Activated CD4-positive, alpha-beta T cell treated with anti-CD3 and anti-CD28 coated beads, Interleukin-2, Interleukin-6, amounts not matched to agents 100 ng/mL and 50 ng/mL, durations not matched to agents 16 hours and 8 hours (primary cell): ENCODE data around the gene TESPA1.
A peak's percentile ranks its signal among the peaks of the same experiment; 100 is the strongest.
"Not testable (repeated sequence)": the region's sequence is repeated elsewhere in the genome, so short reads cannot be mapped to it uniquely, and the experiment has no call there.

Experiments
- DNase-seq: peaks from one replicate; pipeline ENCODE4 v3.0.0-alpha.2; 2020

Gene TESPA1, protein sequence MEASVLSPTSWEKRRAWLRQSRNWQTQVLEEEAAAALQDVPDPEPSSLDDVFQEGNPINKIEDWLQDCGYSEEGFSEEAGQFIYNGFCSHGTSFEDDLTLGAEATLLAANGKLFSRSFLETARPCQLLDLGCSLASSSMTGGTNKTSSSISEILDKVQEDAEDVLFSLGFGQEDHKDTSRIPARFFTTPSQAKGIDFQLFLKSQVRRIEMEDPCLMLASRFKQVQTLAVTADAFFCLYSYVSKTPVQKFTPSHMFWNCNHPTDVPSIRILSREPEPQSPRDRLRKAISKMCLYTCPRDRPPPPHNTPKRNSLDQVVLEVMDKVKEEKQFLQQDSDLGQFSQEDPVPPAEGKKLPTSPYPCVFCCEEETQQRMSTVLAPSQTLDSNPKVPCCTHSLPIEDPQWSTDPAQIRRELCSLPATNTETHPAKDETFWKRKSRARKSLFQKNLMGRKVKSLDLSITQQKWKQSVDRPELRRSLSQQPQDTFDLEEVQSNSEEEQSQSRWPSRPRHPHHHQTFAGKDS

DNA sequence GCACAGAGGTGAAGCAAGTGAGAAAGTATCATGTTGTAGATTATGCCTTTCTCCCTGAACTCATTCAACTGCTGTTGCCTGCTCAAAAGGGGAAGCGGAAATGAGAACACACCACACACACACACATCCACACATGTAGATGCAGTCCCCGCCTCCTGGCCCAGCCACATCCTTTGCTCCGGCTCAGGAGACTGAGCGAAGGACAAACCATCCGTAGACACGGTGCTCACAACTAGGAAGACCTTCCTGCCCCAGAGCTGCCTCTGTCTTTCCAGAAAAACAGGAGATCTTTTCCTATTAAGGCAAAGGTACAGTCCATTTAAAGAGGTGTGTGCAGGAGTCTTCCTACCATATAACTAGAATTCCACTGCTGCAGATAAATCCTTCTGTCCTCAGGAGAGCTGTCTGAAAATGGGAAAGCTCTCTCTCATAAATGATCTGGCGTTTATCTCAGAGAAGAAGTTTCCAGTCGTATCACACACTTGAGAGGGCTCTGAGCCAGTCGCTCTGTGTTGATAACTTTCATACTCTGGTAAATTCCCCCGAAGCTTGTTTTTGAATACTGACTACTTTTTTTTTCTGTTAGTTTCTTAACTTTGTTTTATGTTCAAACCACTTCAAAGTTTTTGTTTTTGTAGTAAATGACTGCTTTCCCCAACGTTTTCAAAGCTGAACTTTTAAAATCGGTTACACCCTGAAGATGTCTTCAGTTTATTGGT lies at the start of gene TESPA1:
TESPA1 (minus strand) TSS at position 105 of the 719 bp plus-strand sequence. CDS start 10,200 bp downstream, outside the sequence.
- peak; percentile 93 for DNase-seq

DNA sequence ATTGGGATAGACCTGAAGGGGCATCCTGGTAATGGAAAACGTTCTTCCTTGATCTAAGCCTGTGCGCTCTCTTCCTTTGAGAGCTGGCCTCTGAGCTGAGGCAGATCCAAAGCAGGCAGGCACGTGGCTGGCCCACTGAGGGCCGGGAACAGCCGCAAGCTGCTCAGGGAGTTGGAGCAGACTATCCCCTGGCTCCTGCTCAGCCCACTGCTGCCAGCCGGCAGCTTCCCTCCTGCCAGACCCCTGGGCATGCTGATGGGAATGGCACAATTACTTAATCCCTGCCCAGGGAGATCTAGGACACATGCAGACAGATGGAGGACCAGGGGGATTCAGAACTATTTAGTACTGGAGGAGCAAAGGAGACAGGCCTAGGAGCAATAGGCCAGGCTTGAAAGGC lies 49.7 kb upstream of the TESPA1 start:
- no peak for DNase-seq

- DNase-seq, result no peak
Measured at GRCh38 chr12:55025508-55025907, 40.9 kb upstream of the TESPA1 start.

GRCh38 chr12:55024575-55024974 lies 40.0 kb upstream of the TESPA1 start:
- DNase-seq, result no peak

DNA sequence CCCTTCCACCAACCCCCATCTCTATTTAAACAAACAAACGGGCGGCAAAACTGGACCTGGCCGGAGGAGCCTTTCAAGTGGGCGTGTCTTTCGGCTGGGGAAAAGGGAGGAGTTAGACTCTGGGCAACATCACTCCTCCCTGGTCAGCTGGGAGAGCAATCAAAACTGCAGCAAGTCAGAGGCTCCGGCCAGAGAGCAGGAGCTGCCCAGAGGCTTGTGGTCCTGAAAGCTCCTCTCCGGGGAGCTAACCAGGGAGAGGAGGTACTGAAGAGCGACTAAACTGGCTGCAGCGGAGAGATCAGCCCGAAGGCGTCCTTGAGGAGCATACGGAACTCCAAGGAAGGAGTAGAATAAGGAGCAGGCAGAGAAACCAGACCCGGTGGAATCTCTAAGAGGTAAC lies 35.2 kb upstream of the TESPA1 start, which contains the start of gene NEUROD4:
NEUROD4 (plus strand) TSS at position 191 of the 400 bp plus-strand sequence. CDS start 6,466 bp downstream, outside the sequence.
- DNase-seq, result no peak

DNA sequence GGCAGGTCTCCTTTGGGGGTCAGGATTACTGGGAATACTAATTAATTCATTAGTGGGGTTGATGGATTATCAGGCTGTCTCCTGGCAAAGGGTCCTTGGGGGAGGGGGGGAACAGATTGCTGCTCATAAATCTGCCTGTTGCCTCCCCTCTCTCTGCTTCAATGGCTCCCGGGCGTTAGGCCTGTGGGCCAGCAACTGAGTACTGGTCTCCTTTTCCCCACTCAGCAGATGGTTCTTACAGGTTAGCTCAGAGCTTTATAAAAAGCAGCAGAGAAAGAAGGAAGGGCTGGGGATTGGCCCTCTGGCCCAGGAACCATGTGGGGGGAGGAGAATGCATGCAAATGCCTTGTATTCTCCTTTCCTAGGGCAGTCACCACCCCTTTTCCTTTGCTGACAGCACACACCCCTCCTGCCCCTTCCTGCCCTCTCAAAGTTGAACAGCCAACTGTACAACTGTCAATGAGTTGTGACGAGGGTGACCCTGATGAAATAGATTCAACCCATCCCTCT lies 32.9 kb upstream of the TESPA1 start:
- DNase-seq, result no peak

DNA sequence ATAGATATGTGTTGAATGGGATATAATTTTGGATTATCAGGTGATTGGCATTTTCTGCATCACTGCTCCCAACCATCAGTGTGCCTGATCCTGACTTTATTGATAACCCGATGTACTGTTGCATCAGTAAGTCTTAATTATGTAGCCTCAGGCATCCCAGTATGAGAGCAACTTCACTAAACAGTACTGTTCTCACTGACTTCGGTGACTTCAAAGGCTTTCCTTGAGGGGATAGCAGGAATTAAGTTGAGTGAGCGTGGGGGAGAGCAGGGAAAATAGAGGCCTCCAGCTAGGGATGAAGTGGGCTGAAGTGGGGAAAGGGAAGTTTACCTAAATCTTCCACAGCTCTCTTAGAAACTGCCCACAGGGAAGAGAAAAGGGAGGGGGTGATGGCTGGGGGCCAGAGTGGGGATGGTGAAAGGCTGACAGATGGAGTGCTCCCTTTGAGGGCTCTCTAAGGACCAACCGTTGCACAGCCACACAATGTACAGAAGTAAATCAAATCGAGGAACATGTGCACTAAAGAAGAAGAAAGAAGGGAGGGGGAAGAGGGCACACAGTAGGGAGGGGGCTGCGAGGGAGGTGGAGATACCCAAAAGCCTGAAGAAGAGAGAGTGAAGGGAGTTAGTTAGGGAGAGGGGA lies 24.5 kb upstream of the TESPA1 start:
- no peak for DNase-seq

DNA sequence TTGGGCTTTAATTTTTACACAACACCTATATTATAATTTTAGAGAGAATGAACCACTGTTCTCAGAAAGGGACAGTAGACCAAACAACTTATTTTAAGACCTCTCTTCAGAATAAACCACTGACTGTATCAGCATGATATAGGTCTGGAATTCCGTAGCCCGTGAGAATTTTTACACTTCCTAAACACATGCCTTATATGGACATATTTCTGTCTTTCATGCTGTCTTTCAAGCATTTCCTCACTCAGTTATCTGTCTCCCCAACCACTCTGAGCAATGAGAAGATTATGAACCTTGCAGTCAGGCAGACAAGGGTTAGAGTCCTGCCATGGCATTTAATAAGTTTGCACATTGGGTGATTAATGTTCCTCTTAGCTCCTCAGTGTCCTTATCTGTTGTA lies 17.8 kb upstream of the TESPA1 start:
- DNase-seq, result no peak

DNA sequence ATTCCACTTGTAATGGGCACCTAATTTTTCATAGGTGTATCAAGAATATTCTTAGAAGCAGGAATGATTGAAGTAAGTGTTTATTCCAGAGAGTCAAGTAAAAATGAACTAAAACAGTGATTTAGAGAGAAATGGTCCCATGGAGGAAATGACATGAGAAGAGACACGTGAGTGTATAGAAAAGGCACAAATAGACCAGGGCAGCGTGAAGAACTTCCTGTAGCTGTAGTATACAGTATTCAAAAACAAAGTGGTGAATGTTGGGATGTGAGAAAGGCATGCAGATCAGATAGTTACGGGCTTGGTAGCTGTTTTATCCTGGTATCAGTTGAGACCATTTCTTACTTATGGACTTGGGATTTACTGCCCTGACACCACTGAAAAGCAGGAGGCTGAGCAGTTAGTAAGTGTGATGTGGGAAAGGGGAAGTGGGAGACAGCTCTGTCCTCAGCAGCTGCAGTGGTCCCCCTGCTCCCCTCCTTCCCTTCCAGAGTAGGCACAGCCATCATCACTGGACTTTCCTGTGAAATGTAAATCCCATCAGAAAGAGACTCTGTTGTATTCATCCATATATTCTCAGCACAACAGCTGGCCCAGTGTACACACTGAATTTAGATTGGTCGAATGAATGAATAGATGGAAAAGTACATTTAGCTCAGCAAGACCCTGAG lies 16.8 kb upstream of the TESPA1 start:
- DNase-seq, result no peak

DNA sequence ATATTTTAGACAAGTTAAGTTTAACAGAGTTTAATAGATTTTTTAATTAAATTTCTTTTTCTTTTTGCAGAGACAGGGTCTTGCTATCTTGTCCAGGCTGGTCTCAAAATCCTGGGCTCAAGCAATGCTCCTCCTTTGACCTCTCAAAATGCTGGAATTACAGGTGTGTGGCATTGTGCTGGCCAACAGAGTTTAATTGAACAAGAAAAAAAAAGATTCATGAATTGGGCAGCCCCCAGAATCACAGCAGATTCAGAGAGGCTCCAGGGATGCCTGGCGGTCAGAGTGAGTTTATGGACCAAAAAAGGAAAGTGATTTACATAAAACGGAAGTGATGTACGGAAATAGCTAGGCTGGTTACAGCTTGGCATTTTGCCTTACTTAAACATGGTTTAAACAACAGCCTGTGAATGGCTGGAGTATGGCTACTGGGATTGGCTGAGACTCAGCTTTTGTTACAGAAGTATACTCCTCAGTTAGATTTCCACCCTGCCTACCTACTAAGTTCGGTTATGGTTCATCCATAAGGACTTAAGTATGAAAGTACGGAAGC lies 14.5 kb upstream of the TESPA1 start:
- DNase-seq, result no peak

DNA sequence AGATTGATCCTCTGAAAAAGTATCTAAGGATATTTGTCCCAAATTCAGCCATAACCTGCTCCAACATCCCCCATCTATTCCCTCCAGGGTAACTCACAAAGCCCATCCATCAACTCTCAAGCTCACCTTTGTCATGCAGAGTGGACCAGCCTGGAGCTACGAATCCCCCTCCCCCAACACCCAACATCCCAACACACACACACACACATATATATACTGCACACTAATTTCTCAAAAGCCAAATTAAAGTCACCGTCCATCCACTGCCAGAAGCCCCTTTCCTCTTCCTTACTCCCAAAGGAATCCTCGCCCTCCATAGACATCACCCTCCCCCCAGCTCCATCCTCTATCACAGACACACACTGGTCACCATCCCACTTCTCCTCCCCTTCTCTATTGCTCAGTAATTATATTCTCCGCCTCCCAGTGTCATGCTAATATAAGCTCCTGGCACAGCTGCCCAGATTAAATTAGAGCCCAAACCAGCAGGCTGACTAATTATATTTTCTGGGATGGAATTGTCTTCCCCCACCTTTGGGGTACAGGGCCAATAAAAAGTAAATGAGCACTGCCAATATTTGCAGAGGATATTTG lies 13.5 kb upstream of the TESPA1 start:
- no peak for DNase-seq

DNA sequence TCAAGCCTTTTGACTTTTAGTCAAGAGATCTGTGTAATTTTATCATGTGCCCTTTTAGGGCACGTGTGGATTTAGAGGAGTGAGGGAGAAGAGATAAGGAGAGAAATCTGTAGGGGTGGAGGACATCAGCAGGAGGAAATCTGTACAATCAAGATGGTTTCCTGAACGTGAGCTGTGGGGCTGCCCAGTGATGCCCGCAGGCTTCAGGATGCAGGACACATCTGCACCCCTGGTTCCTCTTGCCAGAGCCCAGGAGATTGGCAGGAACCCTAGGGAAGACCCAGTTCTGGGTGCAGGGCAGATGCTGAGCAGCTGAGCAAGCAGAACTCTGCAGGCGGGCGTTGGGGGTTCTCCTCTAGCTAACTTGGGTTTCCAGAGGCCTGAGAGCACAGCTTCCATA lies 11.6 kb upstream of the TESPA1 start:
- no peak for DNase-seq

DNA sequence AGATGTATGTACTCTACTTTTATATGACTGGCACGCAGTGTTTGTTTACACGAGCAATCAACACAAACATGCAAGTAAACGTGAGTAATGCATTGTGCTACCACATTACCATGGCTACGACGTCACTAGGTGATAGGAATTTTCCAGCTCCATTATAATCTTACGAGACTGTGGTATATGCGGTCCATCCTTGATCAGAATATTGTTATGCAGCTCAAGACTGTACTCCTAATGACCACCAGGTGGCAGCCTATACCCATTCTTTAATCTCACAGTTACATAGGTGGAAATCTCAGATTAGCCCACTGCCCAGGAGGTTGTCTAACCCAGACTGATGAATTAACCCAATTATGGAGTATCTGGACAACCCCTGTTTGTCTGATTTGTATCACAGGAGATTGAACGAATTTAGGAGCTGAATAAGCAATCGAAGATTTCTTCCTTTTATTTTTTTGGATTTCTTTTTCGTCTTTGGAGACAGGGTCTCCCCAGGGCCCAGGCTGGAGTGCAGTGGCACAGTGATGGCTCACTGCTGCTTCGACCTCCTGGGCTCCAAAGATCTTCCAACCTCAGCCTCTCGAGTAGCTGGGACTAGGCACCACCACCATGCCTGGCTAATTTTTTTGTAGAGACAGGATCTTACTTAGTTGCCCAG lies 8.7 kb upstream of the TESPA1 start:
- peak; percentile 76 for DNase-seq

GRCh38 chr12:54991991-54992375 lies 7.4 kb upstream of the TESPA1 start:
- DNase-seq, result peak; percentile 38

GRCh38 chr12:54991161-54991990 lies 6.8 kb upstream of the TESPA1 start:
- peak; percentile 68 for DNase-seq

GRCh38 chr12:54989829-54990228 lies 5.3 kb upstream of the TESPA1 start:
- DNase-seq, result no peak

DNA sequence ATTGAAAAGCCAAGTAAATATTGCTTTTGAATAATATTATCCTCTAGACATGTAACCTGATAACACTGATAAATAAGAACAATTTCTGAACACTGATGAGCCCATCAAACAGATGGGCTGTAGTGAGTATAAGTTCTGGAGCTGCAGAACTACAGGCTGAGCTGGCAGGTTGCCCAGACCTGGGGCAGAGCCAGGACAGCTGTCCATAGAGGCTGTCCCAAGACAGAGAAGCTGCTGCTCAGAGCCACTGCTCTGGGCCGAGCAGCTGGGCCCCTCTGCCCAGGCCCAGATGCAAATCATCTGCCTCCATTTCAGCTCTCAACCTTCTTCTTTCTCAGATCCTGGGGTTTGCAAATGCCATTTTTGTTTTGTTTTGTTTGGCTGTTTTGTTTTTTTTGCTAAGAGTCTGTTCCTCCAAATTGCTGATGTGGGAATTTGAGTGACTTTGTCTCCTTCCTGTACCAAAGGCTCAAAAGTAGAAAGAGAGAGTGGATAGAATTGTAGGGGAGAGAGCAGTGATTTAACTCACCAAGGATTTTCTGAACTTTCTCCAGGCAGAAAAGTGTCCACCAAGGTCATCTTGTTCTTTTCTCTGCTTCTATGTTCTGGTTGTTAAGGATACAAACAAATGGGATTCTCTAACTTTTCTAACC lies 4.0 kb upstream of the TESPA1 start:
- DNase-seq, result no peak

- DNase-seq, result no peak
Measured at GRCh38 chr12:54987611-54988231, 3.2 kb upstream of the TESPA1 start.

GRCh38 chr12:54986773-54987172 lies 2.2 kb upstream of the TESPA1 start:
- DNase-seq, result not testable (repeated sequence)
